Activated T-cell treated with anti-CD3 and anti-CD28 coated beads for 1 hour (primary cell): ENCODE results near the gene C18orf32.
"Not testable (repeated sequence)": the region's sequence is repeated elsewhere in the genome, so short reads cannot be mapped to it uniquely, and the experiment has no call there.

ENCODE experiments used
- DNase-seq: peaks from one replicate; pipeline ENCODE4 v3.0.0-alpha.2; 2020; ENCODE audit warnings: low read depth

Gene C18orf32

DNA sequence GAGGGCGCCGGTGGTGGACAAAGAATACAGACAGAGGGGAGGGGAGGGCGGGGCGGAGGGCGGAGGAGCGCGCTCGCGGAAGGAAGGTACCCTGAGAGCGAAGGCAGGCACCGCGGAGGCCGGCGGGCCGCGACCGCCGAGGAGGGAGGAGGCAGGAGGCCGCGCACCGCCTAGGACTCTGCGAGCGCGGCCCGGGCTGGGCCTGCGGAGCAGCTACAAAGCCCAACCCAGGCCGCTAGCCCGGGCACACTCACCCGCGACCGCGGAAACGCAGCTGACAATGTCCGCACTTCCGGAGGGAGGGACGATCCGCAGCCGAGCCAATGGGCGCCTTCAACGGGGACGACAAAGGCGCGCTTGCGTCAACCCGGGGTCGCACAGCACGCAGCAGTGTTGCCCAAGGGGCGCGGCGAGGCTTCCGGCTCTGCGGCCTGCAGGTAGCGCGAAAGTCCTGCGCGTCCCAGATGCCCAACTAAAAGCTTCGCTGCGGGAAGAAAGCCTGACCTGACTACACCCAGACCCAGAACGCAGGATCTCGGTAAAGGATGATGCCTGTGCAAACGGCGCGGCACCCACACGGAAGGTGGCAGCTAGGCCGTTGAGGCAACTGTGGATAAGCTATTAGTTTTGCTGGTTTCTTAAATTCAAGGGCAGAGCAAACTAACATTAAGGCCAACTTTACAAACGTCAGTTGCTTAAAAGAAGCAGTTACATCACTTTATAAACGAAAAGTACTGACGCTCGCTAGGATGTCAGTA lies at the start of gene C18orf32:
Gene C18orf32, minus strand, starts transcription at position 282 of the 758 bp plus-strand sequence. CDS start 3,486 bp downstream, outside the sequence.
- DNase-seq, result peak; percentile 88

DNA sequence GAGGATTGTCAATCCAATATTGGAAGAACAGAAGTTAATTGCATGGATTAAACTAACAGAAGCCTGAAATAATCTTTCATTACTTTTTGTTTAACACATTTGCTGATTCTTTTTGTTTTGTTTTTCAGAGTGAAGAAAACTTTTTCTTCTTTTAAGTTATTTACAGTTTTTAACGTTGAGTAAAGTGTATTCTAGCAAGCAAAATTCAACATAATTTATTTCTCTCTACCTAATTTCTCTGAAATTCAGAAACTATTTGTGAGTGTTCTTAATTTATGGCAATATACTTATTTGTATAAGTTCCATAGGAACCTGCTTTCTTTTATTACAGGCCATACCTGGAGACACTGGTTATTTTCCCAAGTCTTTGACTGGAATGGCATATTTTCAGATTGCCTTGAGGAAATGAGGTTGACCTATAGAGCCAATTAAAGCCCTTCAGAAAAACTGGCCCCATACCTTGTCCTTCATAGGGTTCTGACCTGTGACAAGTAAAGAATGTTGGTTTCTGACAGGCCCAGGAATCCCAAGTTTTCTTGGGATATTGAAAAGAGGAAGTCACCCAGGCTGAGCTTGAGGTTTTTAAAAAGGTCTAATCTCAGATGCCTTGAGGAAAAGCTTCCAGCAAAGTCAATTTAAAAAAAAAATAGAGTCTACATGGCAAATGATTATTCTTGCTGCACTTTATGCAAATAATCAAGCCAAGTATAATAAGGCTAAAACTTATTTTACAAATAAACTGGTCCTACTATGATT lies 48.0 kb upstream of the C18orf32 start:
- DNase-seq, result no peak

DNA sequence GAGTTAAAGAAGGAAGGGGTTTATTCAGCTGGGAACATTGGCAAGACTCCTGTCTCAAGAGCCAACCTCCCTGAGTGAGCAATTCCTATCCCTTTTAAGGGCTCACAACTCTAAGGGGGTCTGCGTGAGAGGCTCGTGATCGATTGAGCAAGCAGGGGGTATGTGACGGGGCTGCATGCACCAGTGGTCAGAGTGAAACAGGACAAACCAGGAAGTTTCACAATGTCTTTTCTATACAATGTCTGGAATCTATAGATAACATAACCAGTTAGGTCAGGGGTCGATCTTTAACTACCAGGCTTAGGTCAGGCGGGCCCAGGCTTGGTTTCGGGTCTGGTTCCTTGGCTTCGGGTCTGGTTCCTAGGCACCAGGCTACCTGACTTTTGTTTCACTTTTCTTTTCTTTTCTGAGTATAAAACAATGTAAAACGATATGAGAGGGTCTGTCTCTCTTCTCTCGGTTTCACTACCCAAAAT lies 44.7 kb upstream of the C18orf32 start:
- no peak for DNase-seq

DNA sequence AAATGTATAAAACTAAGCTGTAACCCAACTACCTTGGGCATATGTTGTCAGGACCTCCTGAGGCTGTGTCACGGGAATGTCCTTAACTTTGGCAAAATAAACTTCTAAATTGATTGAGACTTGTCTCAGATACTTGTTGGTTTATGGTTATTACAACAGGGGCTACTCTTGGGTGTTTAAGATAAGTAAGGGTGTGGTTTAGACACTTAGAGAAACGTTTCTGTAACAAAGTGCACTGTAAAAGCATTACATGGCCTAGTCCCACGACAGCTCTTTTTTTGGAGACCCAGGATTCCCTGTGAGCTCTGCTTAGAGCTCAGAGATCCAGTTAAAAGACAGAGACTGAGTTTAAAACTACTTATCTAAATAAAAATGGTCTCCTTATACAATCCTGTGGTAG lies 42.6 kb upstream of the C18orf32 start:
- no peak for DNase-seq

DNA sequence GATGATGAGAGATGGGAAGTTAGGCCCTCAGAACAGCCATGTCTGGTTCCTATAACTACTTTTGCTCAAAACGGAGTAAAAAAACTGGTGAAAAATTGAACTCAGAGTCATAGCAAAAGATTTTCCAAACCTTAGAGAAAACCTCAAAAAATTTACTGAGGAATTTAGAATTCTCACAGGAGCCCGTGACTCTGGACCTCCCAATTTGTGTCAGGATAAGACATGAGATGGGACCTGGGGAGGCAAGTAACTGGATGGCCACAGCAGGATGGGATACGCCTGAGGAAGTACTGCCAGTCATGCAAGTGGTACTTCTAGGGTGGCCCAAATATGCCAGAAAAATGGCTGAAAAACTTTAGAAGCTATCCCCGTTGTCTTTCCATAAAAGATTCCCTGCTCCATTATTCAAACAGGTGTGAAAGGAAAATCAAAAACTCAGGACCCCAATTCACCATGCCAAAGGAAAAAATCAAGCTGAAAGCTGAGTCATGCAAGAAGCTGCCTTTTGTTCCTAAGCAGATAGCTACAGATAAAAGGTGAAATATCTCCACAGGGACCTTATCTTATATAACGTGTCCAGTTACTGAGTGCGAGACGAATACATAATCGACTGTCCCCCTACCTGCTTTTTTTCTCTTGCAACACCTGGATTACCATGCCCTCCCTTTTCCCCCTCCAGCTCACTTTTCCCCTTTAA lies 40.7 kb upstream of the C18orf32 start:
- no peak for DNase-seq

DNA sequence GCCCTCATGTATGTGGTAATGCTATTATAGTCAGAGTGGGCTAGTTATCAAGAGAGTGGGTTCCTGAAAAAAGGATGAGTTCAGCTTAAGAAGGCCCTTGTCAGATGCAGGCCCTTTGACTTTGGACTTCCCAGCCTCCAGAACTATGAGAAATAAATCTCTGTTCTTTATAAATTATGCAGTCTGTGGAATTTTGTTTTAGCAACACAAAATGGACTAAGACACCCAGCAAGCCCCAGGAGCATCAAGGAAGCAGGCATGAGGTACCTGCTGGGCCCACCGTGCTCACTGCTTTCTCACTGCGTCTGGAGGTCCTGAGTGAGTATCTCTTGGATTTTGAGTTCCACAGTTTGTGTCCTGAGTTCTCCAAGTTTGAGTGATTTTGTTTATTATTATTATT lies 38.9 kb upstream of the C18orf32 start:
- no peak for DNase-seq

DNA sequence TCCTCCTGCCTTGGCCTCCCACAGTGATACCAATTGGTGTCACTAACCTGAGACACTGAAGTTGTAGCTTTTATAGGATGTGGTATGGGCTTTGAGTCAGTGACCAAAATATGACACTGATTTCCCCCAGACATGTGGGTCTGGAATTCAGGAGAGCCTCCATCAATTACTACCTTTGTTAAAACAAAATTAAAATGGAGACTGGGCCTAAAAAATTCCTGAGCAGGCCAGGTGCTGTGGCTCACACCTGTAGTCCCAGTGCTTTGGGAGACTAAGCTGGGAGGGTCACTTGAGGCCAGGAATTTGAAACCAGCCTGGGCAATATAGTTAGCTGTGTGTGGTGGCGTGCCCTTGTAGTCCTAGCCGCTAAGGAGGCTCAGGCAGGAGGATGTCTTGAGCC lies 37.9 kb upstream of the C18orf32 start:
- DNase-seq, result no peak

DNA sequence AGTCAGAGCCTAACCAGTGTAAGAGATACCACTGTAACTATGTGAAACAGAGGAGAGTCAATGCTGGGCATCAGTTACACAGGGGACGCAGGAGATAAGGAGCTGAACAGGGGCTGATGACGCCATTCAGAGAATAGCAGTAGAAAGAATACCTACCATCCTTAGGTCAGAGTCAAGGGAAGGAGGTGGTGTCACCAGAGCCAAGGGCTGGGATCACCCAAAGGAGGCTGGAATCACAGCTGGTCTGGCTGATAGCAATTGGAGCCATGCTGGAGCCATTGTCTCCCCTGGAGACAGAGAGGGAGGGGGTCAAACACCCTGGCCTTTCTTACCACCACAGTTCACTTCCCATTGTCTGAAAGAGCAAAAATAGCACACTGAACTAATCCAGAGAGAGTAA lies 37.3 kb upstream of the C18orf32 start:
- DNase-seq, result no peak

DNA sequence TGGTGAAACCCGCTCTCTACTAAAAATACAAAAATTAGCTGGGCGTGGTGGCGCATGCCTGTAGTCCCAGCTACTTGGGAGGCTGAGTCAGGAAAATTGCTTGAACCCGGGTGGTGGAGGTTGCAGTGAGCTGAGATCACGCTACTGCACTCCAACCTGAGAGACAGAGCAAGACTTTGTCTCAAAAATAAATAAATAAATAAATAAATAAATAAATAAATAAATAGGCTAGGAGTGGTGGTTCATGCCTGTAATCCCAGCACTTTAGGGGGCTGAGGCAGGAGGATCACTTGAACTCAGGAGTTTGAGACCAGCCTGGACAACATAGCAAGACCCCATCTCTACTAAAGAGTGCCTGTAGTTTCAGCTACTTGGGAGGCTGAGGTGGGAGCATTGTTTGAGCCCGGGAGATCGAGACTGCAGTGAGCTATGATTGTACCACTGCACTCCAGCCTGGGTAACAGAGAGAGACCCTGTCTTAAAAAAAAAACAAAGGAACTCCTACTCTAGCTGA lies 36.6 kb upstream of the C18orf32 start:
- not testable (repeated sequence) for DNase-seq

DNA sequence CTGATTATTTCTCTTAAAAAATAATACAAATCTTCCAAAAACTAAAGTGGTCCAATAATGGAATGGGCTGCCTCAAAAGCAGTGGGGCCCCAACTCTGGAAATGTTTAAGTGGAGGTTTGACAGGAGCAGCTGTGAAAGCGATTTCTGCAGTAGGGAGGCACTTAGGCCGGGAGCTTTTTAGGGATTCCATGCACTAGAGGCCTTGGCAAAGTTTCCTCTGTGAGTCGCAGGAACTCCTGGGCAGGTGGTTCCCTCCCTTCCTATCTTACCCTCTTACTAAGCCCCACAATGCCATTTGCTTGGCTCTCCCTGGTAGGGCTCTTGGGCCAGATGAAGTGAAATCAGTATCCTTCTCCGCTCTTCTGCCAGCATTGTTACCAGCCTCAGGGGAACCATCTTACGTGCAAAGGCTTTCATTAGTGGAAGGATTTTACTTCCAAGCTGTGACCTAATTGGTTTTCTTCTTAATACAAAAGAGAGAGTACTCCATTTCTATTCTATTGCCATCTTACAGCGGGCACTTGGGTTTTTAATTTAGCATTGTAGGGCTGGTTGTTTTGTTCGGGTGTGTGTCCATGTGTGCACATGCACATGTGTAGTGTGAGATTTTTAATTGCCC lies 34.3 kb upstream of the C18orf32 start:
- no peak for DNase-seq

DNA sequence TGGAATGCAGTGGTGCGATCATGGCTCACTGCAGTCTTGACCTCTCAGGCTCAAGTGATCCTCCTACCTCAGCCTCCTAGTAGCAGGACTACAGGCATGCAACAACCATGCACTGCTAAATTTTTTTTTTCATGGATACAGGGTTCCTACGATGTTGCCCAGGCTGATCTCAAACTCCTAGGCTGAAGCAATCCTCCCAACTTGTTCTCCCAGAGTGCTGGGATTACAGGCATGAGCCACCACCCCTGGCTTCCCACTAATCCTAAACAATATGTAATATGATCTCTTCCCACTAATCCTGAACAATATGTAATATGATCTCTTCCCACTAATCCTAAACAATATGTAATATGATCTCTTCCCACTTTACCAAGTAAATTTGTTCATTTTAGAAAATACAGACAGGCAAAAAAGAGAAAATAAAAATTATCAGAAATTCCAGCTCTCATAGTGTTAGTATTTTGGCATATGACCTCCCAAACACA lies 33.7 kb upstream of the C18orf32 start:
- no peak for DNase-seq

DNA sequence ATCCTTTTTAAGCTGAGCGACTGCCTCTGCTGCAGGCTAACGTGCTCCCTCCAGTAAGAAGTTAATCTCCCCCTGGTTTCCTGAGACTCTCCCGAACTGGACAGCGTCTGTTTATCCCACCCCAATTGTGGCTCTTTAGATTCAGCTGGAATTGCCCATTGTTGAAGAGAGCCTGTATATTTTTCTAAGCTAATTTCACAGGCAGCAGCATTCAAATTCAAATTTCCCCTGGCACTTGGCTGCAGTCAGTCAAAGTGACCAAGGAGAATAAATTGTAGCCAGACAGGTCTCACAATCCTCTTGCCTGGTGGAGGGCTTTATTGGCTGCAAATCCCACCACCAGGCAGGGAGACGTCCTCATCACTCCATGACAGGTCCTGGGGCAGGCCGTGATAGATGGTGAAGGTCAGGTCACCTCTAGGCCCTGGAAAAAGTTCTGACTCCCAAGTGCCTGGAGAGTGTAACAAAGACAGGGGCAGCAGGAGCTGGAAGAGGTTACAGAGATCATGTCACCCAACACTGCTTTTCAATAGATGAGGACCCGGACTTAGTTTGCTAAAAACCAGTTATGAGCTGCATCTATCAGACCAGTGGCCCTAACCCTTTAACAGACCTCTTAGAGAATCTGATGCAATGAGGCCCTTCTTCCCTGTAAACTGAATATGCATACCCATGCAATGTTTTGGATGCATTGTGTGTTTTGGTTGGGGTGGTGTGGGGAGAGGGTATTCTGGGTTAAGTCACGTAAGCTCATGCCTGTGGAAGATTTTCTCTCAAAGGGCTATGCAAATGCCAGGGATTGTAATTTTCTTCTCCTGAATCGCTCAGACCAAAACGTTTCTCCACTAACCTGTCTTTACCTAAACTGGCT lies 32.3 kb upstream of the C18orf32 start:
- no peak for DNase-seq

DNA sequence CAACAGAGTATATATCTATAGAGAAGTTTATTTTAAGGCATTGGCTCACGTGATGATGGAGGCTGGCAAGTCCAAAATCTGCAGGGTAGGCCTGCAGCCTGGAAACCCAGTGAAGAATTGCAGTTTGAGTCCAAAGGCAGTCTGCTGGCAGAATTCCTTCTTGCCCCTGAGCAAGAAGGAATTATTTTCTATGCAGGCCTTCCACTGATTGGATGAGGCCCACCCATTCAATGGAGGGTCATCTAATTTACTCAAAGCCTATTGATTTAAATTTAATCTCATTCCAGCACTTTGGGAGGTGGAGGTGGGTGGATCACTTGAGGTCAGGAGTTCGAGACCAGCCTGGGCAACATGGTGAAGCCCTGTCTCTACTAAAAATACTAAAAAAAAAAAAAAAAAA lies 30.4 kb upstream of the C18orf32 start:
- DNase-seq, result no peak

DNA sequence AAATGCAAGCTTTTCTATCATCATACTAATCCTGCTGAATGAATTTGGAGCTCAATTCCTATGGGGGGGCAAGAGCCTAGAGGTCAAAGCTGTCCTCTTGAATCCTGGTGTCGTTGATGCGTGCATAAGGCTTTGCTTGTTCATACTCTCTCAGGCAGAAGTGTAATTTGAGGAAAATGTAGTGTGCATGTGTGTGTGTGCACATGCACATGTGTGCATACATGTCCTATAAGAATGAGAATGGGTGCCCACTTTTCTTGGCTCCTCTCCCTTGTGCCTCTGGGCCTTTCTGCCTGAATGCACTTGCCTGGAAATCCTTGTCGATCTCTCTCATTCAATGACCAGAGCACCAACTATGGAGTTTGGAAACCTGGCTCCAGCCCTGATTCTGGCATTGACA lies 28.5 kb upstream of the C18orf32 start:
- DNase-seq, result no peak

DNA sequence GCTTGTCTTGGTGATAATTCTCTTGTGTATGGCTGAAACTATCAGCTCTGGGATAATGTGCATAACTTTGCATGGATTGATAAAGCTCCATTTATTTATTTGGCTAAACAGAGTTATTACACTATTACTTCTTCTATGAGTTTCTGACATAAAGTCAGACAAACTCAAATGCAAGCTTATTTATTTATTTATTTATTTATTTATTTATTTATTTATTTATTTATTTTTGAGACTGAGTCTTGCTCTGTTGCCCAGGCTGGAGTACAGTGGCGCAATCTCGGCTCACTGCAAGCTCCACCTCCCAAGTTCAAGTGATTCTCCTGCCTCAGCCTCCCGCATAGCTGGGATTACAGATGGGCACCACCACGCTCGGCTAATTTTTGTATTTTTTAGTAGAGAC lies 28.0 kb upstream of the C18orf32 start:
- DNase-seq, result not testable (repeated sequence)

DNA sequence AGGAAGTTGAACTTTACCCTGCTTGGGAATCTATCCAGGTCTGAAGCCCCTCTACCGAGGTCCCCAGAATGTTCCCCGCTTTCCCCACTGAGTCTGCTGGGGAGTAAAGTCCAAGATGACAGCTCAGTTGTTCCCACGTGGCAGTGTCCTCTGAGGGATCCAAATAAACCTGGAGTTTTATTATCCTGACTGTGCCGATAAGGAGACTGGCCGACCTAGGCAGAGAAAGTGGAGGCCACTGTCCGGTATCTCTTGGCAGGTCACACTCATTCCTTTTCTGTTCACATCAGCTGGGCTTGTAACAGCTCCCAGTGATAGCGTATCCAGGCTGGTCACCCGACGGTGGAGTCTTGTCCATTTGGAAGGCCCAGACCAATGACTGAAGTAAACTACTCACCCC lies 27.5 kb upstream of the C18orf32 start:
- DNase-seq, result no peak

DNA sequence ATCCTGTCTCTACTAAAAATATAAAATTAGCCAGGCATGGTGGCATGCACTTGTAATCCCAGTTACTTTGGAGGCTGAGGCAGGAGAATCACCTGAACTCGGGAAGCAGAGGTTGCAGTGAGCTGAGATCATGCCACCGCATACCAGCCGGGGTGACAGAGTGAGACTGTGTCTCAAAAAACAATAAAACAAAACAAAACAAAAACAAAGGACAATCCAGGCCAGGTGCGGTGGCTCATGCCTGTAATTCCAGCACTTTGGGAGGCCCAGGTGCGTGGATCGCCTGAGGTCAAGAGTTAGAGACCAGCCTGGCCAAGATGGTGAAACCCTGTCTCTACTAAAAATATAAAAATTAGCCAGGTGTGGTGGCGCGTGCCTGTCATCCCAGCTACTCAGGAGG lies 25.8 kb upstream of the C18orf32 start:
- not testable (repeated sequence) for DNase-seq

DNA sequence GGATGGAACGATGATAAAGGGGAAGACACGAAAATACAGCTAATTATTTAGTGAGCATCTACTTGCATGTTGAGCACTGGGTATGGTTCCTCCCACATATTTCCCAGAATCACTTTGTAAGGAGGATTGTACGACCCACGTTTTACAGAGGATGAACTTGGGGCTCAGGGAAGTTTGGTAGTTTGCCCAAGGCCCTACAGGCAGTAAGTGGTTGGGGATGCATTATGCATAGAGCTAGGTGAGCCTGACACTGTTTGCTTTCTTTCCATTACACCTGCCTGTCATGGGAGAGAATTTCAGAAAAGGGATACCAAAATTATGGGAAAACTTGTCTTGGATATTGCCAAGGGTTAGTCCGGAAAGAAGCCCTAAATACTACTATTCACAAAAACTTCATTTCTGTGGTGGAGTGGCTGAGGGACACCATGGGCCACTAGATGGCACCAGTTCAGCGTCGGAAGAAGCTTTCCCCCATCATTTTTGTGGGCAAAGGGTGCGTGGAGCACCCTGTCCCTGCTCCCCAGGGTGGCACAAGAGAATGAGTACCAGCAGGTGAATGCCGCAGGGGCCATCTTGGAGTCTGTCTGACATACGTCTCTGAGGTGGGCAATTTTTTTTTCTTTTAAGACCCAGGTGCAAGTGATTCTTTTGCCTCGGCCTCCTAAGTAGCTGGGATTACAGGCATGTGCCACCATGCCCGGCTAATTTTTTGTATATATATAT lies 23.5 kb upstream of the C18orf32 start:
- DNase-seq, result peak; percentile 35

DNA sequence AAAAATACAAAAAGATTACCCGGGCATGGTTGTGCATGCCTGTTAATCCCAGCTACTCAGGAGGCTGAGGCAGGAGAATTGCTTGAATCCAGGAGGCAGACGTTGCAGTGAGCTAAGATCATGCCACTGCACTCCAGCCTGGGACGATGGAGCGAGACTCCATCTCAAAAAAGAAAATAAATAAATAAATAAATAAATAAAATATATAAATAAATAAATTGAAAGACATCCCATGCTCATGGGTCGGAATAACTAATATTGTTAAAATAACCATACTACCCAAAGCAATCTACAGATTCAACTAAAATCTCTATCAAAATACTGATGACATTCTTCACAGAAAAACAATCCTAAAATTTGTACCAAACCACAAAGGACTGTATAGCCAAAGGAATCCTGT lies 19.4 kb upstream of the C18orf32 start:
- DNase-seq, result not testable (repeated sequence)

DNA sequence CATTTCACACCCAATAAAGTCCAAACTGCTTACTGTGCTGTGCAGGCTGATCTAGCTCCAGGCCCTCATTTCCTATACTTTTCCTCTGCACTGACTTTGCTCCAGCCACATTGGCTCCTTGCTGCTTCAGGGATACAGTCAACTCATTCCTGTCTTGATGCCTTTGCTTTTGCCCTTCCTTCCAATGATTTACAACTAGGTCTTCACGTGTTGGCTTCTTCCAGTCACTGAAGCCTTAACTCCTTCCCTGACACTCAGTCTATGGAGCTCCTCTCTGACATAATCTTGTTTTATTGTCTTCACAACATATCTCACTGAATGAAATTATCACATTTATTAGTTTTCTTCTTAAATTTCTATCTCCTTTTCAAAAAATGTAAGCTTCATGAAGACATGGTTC lies 16.9 kb upstream of the C18orf32 start:
- no peak for DNase-seq
